ENCODE results near the gene INPP5F. TPM values are rescaled to one million over a fixed set of nuclear protein-coding genes. Genes with fewer than 3 reads are reported as not detected.

The INPP5F gene, protein sequence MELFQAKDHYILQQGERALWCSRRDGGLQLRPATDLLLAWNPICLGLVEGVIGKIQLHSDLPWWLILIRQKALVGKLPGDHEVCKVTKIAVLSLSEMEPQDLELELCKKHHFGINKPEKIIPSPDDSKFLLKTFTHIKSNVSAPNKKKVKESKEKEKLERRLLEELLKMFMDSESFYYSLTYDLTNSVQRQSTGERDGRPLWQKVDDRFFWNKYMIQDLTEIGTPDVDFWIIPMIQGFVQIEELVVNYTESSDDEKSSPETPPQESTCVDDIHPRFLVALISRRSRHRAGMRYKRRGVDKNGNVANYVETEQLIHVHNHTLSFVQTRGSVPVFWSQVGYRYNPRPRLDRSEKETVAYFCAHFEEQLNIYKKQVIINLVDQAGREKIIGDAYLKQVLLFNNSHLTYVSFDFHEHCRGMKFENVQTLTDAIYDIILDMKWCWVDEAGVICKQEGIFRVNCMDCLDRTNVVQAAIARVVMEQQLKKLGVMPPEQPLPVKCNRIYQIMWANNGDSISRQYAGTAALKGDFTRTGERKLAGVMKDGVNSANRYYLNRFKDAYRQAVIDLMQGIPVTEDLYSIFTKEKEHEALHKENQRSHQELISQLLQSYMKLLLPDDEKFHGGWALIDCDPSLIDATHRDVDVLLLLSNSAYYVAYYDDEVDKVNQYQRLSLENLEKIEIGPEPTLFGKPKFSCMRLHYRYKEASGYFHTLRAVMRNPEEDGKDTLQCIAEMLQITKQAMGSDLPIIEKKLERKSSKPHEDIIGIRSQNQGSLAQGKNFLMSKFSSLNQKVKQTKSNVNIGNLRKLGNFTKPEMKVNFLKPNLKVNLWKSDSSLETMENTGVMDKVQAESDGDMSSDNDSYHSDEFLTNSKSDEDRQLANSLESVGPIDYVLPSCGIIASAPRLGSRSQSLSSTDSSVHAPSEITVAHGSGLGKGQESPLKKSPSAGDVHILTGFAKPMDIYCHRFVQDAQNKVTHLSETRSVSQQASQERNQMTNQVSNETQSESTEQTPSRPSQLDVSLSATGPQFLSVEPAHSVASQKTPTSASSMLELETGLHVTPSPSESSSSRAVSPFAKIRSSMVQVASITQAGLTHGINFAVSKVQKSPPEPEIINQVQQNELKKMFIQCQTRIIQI
- total RNA-seq (2014; rRNA removed; shearing (Covaris generic)) = 7.9 and 12.9 TPM in 2 replicates

DNA sequence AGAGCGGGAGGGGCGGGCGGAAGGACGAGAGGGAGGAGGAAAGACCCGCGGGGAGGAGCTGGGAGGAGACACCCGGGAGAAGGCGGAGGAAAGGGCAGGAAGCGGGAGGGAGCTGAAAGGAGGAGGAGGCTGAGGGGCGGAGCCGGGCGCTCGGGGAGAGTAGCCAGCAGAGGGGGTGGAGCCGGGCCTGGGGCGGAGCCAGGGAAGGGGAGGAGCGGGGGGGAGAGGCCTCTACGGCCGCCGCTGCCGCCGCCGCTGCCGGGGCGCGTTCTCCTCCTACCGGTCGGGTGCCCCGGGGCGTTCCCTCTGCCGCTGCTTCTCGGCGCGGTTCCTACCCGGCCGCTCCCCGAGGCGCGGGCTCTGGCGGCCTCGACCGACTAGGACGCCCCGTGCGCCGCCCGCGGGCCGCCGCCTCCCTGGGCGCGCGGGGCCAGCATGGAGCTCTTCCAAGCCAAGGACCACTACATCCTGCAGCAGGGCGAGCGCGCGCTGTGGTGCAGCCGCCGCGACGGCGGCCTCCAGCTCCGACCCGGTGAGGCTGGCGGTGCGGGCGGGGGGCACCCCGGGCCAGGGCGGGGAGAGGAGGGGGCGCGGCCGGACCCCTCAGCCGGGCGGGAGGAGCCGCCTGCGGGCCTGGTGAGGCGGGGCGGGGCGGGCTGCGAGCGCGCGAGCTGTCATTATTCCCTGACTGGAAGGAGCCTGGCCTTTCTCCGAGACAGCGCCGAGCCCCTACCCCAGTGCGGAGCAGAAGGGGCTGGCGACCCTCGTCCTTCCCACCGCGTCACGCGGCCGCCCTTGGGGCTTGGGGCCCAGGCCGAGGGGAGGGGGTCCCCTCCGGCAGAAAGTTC, at the start of gene INPP5F:
Gene INPP5F, plus strand, starts transcription at position 223 of the 848 bp plus-strand sequence. Its CDS starts 213 bp downstream, at position 436.
- DNase-seq (ENCODE audit: low read depth) = peak; percentile 97

- no peak for DNase-seq (ENCODE audit: low read depth)
Observed at GRCh38 chr10:119677126-119677525, 48.7 kb upstream of the INPP5F start.

- DNase-seq (ENCODE audit: low read depth) = no peak
Observed at GRCh38 chr10:119677904-119678755, 47.7 kb upstream of the INPP5F start.

DNA sequence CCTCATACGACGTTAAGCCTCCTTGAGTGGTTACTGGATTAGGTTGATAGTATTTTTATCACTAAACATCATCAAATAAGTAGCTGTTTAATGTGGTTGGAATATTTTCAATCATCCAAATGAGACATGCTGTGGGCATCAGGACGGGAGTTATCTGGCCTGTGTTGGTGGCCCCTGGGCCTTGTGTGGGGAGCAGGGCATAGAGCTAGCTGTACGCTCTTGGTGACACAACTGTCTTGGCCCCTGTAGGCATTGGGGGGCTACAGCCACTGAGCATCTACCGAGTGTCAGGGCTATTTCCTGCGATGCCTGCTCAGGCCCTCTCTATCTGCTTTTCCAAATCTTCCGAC, 46.4 kb upstream of the INPP5F start:
- DNase-seq (ENCODE audit: low read depth) = no peak

DNA sequence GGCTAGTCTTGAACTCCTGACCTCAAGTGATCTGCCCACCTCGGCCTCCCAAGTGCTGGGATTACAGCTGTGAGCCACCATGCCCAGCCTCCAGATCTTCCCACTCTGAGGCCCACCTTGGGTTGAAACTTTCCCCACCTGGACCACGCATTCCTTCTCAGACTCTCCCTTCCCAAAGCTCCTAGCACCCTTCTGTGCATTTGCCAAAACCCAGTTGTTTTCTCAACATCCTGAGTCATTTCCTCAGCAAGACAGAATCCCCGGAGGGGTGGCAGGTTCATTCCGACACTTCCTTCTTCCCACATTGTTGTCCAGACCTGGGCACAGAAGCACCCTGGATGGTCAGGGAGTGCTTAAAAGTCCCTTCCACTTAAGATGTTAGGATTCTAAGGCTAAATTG, 45.8 kb upstream of the INPP5F start:
- peak; percentile 88 for DNase-seq (ENCODE audit: low read depth)

- peak; percentile 71 for DNase-seq (ENCODE audit: low read depth)
Observed at GRCh38 chr10:119680650-119681081, 45.2 kb upstream of the INPP5F start.

DNA sequence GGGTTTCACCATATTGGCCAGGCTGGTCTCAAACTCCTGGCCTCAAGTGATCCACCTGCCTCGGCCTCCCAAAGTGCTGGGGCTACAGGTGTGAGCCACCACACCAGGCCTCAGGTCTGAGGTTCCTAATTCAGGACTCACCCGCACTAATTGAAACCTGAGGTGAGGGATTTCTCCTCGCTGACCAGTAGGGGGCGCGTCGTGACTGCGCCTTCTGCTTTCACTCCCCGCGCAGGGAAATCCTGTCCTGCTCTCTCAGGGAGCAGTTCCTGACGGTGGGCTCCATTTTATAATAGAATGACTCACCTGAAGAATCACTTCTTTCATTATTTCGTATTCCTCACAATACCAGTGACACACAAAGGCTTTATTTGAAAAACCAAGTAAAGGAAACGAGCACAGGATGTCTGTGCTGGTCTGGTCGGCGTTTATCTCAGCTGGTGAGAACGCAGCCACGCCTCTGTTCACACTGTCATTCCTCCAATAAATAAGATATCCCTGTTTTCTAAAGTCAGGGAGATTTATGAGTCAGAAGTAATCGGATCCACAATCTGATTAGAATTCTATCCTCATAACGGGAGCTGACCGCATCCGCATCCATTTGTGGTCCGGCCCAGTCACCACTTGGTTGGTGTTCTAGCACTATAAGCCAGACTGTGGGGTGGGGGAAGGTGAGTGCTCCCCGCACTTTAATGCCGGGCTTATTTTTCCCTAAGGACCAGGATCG, 39.2 kb upstream of the INPP5F start:
- peak; percentile 93 for DNase-seq (ENCODE audit: low read depth)

GRCh38 chr10:119687192-119688032, 38.4 kb upstream of the INPP5F start:
- peak; percentile 46 for DNase-seq (ENCODE audit: low read depth)

DNA sequence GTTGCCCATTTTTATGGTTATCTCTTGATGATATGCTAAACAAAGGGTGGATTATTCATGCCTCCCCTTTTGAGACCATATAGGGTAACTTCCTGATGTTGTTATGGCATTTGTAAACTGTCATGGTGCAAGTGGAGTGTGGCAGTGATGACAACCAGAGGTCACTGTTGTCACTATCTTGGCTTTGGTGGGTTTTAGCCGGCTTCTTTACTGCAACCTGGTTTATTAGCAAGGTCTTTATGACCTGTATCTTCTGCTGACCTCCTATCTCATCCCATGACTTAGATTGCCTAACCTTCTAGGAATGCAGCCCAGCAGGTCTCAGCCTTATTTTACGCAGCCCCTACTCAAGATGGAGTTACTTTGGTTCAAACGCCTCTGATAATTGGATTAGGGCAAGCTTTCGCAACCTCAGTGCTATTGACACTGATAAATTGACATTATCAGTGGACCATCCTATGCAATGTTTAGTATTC, 37.8 kb upstream of the INPP5F start:
- DNase-seq (ENCODE audit: low read depth) = no peak

DNA sequence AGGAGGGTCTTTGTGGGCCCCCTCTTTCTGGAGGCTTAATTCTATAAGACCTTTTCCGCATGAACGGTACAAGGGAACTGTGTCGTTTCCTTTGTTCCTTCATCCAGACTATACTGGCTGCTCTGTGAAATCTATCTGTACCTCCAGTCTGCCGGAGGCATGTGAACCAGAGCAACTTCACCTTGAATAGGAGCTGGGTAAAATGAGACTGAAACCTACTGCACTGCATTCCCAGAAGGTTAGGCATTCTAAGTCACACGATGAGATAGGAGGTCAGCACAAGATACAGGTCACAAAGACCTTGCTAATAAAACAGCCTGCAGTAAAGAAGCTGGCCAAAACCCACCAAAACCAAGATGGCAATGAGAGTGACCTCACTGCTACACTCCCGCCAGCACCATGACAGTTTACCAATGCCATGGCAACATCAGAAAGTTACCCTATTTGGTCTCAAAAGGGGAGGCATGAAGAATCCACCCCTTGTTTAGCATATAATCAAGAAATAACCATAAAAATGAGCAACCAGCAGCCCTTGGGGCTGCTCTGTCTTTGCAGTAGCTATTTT, 36.8 kb upstream of the INPP5F start:
- no peak for DNase-seq (ENCODE audit: low read depth)

- DNase-seq (ENCODE audit: low read depth) = no peak
Observed at GRCh38 chr10:119691726-119692125, 34.1 kb upstream of the INPP5F start.

DNA sequence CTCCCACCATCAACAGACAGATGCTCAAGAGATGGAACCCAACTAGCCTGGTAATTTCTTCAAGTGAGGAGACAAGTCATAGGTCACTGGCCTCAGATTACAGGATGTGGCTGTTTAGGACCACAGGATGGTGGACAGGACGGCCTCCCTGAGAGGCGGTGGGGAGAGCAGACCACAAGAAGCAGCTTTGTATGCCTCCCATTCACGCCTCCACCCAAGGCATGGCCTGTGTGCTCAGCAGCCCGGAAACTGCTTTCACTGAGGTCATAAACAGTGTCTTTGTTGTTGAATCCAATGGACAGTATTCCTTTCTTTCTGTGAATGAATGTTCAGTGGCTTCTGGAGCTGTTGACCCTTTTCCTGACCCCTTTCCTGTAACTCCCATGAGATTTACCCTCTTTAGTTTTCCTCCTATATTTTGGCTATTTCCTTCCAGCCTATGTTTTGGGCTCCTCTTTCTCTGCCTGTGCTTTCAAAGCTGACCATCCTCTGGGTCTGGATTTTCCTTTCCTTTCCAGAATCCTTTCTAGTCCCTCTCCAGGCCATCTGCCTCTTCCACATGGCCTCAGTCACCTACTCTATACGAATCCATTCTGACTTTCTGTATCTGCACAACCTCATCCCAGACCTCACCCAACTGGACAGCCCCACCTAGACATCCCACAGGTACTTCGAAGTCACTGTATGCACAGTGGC, 32.4 kb upstream of the INPP5F start:
- DNase-seq (ENCODE audit: low read depth) = peak; percentile 43

GRCh38 chr10:119694608-119695007, 31.2 kb upstream of the INPP5F start:
- DNase-seq (ENCODE audit: low read depth) = no peak

GRCh38 chr10:119700321-119700954, 25.4 kb upstream of the INPP5F start:
- DNase-seq (ENCODE audit: low read depth) = no peak

DNA sequence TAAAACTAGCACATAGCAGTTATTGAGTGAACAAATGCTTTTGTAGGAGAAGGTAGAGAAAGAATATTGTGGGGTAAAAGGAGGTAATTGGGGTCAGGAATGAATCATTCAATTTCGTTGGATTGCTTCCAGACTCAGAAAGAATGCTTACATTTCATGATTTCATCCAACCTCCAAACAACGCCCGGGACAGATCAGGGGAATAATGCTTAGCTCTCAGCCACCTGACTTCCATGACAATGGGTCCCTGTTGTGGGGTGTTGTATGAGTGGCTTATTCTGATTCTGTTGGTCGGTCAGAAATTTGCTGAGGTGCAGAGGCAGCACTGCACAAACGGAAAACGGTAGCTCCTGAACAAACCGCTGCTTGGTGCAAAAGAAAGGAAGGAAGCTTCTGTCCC, 24.0 kb upstream of the INPP5F start:
- DNase-seq (ENCODE audit: low read depth) = no peak

DNA sequence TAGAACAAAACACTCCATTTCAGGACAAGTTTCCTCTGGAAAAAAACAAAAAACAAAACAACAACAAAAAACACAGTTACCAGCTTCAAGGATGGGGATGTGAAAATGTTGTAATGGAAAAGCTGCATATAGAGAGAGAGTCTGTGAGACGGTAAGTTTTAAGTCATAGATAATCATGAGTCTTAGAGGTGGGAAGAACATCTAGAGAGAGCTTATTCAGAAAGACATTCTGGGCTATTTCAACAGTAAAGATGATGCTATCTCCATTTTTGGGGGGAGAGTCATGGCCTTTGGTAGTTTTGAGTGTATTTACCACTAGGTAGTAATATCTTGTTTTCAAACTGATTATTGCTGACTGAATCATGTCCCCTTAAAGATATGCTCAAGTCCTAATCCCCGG, 23.3 kb upstream of the INPP5F start:
- no peak for DNase-seq (ENCODE audit: low read depth)

GRCh38 chr10:119703903-119704508, 21.8 kb upstream of the INPP5F start:
- DNase-seq (ENCODE audit: low read depth) = no peak
